Measurements from ENCODE around the gene SFMBT1.

- TF ChIP-seq CTCF (IDR thresholded peaks at IDR 0.05): no peak
- no peak for TF ChIP-seq POLR2AphosphoS5 (IDR thresholded peaks at IDR 0.05; ENCODE audit: insufficient read depth in 1 of 2, low read depth in 1 of 2)
Observed at GRCh38 chr3:52890735-52891134, 155.1 kb downstream of the SFMBT1 start.
